GM19395 (cell line): Measurements from ENCODE around the gene TRIM44.

Experiments used
- ATAC-seq: cut with Tn5 transposase; IDR thresholded peaks from one replicate; pipeline ENCODE4 v1.9.1; 2021; ENCODE audit warnings: mild to moderate bottlenecking, moderate library complexity; ENCODE audit not compliant: unreplicated experiment

Gene TRIM44

DNA sequence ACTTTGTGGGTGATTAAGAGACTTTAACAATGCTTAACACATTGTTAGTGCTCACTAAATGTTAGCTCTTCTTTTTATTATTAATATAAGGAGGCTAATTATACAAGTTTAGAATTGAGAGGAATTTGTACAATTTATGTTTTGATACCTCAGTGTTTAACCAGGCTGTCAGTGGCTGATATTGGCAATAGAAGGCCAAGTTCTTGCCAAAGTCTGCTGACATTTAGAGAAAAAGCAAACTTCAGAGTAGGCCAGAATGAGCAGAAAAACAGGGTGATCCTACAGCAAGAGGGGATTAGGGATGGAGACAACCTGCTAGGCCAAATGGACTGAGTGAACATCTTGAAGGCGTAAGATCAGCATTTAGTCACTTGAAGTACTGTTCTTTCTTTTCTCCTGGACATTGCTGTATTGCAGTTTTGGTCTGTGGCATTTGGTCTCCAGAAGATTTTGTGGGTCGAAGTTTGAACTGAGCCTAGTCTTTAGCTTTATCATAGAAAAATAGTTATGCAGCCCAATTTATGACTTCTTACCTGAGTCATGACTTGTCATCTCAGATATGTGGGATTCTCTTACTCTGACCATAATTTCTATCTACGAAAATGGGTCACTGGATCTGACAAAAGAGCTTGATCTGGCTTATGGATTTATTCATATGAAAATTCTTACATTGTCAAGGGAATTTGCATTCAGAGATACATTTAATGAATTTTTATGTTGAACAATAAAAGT lies 9.0 kb downstream of the TRIM44 start:
- ATAC-seq = no peak

DNA sequence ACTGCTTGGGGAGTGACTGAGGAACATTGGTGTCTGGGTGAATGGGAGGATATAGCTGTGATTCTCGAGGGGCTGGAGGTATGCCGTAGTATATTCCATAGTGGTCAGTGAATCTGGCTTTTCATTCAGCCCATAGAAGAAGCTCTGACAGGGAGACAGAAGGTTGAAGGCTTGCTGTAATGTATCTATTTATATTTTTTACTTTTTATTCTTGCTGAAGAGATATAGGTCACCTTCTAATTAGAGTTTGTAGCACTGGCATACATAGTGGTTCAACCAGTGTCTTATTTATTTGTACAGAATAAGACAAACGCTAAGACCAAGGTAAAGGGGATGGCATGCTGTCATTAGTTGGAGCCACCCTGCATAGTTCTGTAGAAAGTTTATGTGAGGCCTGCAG lies 10.0 kb downstream of the TRIM44 start:
- no peak for ATAC-seq

DNA sequence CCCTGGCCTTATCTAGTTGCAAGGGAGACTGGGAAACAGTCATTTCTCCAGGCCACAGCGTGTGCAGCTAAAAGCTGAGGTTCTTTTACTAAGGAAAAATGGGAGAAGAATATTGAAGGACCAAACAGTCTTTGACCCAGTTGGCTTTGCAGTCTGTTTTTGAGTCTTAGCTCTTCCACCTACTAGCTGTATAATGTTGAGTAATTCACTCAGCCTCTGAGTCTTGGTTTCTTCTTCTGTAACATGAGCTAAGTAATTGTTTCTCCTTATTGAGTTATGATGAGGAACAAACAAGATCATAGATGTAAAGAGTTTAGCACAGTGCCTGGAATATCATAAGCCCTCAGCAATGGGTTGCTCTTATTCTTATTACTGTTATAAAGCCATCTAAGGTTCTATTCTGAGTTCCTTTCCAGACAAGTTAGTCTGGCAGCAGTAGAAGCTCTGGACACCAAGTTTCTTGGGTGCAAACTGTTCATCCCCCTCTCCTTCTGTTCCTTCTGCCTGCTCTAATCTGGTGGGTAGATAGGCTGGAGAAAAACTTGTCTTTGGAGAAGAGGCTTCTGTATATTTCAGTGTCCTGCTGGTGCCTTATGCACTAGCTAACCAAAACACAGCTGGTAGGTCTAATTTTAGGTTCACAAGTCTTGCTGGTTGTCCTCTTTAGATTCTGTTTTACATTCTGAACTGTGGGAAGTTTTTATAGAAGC lies 13.5 kb downstream of the TRIM44 start:
- ATAC-seq = no peak

DNA sequence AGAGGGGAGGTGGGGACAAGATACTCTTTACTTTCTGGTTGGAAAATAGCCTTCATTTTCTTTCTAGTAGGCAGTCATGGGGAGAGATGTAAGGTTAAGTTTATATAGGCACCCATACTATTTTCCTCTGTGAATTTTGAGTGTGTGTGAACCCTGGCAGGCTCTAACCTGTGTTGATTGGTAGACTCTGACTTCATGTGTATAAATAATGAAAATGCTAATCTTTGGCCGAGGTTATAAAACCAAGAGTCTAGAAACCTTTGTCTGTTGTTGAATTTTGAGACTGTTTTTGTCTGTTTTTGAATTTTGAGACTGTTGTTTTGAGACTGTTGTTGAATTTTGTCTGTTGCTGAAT lies 14.0 kb downstream of the TRIM44 start:
- ATAC-seq = no peak

DNA sequence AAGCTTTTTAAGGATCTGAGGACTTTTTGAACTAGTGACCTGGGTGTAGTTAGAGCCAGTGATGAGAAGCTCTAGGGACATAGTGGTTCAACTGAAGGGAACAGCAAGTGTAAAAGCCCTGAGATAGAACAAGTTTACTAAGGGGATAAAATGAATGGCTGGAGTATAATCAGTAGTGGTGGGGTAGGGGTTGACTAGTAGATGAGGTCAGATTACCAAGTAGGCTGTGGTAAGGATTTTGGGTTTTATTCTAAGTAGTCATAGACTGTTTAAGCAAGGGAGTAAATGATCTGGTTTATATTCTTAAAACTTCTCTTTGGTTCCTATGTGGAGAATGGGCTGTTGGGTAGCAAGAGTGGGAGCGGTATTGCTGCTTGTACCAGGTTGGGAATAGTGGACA lies 15.3 kb downstream of the TRIM44 start:
- ATAC-seq = no peak

DNA sequence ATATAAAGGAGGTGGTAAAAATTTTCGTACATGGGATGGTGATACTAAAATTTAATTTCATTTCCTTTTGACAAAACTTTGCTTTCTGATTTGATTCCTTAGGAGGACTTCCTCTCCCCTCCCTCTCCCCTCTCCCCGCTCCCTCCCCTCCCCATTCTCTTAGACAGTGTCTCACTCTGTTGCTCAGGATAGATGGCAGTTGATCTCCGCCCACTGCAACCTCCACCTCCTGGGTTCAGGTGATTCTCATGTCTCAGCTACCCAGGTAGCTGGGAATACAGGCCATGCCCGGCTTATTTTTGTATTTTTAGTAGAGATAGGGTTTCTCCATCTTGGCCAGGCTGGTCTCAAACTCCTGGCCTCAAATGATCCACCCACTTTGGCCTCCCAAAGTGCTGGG lies 15.9 kb downstream of the TRIM44 start:
- no peak for ATAC-seq

DNA sequence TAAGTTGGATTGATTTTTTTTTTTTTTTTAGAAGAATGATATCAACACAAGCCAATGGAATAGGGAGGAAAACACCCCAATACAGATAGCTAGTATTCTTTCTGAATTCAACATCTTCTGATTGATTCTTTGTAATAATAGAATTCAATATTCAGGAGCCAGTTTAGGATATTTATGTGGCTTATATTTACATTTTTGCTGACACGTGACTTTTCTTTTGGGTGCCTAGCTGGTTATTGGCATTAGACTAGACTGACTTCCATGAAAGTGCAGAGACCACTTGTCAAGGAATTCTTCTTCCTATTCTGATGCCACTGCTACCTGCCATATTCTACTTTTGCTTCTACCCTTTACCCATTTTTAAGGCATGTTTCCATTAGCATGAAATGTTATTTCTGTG lies 16.4 kb downstream of the TRIM44 start:
- no peak for ATAC-seq

DNA sequence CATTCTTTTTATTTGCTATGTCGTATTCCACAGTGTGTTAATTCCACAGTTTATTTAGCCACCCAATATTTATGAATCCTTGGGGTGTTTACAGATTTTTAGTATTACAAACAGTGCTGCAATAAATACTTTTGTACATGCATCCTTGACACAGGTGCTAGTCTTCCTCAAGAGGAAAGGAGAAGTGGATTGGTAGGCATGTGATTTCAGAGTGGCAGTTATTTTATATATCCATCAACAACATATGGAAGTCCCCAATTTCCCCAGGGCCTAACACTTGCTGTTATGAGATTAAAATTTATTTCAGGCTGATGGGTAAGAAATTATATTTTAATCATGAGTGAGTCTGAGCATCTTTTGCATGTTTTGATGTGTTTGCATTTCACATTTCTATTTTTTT lies 17.9 kb downstream of the TRIM44 start:
- ATAC-seq = no peak

DNA sequence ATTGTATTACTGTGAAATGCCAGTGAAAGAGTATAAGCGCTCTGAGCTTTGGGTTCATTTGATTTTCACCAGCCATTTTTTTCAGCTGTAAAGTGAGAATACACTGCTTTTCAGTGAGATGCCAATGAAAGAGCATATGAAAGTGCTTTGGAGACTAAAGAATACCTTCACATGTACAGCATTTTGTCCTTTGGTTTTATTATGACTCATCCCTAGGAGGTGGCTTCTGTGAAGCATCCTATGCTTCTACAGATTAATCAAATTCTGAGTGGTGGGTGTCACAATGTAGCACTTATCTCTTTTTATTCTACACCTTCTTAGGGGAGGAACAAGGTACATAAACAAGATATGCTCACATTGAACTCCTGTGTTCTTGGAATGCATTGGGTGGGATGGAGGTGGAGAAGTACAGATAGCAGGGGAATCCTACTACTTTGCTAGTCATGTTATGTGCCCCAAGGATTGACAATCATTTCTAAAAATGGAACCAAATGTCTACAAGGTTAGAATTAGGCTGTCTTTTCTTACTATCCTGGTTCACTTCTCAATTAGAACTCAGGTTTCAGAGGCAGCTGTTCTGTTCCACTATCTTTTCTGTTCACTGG lies 18.7 kb downstream of the TRIM44 start:
- ATAC-seq = peak; percentile 48

DNA sequence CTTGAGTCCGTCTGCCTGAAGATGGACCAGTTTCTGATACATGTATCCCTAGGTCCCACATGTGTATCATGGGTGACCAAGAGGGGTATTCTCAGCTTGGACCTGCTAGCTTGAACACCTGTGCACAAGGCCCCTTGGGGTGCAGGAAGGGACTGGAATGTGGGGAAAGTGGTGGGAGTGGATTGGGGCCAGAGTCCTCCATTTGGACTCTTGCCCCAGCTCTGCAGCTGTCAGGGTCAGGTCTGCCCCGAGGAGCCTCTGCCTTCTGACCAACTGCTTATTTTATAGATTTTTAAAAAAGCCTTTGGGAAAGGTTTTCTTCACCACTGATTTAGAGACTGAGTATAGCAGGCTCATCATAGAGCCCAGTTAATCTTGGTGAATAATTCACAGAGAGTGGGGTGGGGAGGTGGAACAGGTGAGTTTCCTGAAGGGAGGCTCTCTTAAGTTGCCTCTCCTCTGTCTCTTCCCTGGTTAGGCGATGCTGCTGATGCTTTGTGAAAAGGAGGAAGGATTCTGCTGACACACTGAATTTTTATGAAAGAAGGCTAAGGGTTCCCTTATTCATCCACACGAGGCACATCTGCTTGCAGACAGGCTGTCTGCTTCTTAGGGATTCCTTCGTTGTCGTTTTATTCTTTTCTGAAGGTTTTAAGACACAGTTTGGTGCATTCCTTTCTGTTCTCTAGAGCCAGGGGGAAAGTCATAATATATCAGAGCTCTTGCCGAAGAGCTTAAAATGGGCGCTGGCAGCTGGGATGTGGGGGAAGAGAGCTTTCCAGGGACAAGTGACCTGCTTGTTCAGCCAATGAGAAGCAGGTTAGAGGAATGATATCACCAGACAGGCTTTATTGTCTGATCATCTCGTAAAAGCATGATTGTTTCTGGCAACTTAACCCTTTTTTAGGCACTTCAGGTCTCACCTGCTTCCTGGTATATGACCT lies 19.9 kb downstream of the TRIM44 start:
- no peak for ATAC-seq

DNA sequence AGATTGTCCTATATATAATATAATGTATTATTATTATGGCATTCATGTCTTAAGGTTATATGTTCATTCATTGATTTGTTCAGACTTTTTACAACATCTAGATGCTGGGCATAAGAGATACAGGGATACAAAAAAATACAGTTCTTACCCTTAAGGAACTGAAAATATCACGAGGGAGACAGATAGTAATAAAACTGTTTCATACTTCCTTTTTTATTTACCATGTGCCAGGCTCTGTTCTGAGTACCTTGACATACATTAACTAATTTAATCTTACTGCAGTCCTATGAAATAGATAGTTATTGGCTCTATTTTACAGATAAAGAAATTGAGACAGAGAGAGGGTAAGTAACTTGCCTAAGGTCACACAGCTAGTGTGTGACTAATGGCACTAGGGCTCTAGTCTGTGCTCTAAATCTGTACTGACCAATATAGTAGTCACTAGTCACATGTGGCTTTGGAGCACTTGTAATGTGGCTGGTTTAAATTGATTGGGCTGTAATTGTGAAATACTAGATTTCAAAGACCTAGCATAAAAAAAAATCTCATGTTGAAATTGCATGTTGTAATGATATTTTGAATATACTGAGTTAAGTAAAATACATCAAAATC lies 21.3 kb downstream of the TRIM44 start:
- ATAC-seq = peak; percentile 77

DNA sequence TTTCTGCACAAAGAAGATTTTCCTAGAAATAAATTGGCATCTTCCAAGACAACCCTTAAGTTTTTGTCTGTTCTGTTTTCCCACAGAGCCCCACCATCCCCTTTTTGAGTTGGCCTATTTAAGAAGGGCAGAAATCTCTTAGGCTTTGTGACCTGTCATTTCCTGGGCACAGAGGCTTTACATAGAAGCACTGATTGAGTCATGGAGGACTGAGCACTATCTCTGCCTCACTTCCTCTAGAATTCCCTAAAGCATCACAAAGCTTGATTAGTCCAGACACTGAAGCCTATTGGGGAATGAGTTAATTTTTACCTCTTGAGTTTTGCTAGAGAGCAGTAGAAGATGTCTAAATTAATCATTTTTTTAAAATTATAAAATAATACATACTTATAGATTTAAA lies 25.4 kb downstream of the TRIM44 start:
- ATAC-seq = no peak

DNA sequence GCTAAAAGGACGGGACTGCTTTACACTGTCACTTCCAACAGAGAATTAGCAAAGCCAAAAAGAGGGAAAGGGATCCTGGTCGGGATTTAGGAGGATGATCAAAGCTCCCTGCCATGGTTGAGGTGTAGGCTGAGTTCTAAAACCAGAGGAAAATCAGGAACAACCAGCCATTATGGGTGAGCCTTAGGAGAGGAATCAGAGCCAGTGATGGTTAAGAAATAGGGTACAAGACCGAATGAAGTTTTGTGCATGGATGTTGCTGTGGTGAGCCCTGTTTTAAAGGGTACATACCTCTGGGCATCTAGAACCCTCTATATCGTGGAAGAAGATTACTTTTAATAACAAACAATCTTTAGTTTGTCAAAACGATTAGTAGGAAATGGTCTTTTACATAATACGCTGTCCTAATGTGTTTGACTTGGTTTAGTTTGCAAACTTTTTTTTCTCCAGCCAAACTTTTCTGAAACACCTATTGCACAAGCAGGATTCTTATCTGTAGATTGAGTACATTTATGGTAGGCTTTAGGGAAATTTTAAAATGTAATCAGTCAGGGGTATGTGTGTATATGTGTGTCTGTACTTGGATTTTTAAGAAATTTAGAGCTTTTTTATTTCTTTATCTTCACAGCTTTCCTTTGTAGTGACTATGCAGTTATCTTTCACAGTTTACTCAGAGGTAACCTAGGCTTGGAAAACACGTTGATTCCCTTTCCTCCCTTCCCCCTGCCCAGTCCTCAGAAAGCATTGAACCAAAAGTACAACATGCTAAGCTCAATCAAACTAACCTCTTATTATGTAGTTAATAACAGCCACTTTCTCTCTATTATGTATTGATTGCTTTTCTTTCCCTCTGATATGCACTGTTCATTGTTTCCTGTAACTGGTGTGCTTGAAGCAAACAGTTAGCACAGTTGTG lies 26.8 kb downstream of the TRIM44 start:
- no peak for ATAC-seq

DNA sequence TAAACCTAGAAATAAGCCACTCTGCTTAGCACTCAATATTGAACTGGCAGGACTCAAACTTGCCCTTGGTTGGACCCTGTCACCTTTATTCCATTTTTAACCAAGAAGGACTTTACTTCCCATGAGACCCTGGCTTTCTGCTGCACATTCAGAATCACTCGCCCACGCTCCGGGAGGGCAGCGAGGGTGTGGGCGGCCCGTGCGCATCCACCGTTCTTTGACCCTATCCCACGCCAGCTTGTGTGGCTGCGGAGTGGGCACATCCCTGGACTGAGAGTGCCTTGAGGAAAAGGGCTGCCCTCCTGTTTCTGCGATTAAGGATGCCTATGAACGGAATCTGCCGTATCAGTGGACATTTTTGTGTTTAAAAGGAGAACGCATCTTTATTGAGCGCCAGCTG lies 39.6 kb downstream of the TRIM44 start:
- ATAC-seq = no peak

DNA sequence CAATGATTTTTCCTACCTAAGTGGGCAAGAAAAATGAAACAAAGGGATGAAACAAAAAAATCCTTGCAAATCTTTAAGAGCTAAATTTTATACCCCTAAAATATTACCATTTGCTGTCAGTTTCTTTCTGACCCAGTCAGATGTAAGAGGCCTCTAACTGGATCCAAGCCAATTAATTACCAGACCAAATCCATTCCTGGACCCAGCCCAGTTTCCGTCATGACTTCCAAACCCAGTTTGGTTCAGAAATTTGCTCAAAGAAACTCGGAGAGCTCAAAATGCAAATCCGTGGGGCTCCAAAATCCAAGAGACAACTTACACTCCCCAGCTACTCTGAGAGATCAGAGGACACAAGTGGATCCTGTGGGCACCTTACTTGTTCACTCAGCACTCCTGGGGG lies 46.8 kb downstream of the TRIM44 start:
- no peak for ATAC-seq

DNA sequence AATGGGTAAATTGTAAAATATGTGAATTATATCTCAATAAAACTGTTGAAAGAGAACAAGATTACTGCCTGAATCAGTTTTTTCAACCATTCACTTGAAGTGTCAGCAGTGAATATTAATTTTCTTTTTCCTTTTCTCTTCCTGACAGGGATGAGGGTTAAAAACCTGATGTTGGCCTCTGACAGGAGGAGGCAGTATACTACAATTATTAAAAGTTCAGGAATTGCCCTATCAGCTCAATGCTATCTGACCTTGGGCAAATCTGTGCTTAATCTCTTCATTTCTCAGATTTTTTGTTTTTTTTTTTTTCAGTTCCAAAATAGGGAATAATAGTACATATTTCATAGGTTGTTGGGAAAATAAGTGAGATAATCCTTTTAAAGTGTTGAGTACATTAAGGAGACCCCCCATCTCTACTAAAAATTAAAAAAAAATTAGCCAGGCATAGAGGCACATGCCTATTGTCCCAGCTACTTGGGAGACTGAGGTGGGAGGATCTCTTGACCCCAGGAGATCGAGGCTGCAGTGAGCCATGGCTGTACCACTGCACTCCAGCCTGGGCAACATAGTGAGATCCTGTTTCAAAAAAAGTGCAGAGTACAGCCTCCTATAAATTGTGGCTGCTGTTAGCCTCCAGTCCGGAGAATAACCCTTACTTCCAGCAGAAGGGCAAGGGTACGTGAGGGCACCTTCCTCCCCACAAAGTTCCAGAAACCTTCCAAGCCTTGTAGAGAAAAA lies 48.8 kb downstream of the TRIM44 start:
- ATAC-seq = no peak

DNA sequence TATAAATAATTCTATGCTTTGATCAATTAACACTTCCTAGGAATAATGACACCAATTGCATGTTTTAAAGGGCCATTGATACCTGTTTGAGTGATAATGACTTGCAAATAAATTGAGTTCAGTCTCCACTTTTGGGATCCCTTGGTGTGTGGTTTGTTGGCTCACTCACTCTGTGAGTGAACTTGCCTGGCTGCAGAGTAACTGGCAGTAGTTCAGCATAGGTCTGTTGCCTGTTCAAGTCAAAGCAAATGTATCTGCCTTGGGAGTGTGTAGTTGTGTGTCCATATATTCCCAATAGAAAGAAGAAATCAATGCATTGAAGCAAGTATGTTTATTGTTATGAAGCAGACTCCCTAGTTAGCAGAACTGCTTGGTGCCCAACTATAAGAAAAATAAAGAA lies 49.3 kb downstream of the TRIM44 start:
- ATAC-seq = no peak

DNA sequence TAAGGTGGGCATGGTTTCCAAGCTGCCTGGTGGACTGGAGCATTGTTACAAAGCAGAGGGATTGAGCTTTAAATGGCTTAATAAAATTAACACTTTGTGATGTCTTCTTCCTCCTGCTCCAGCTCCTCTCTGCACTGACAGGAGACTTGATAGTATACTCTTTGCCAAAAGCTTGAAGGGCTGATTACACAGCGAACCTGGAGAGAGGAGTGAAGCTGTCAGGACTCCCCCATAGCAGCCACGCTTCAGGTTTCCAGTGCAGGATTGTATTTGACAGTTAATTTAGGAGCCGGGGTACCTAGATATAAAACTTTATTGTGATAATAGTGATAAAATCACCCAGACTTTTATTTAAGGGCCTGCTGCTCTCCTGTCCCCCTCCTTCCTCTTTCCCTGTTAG lies 50.0 kb downstream of the TRIM44 start:
- ATAC-seq = no peak
